Right hindlimb (tissue), 1 donor: ENCODE measurements around the gene TOPBP1.
"Not testable (repeated sequence)": the region's sequence is repeated elsewhere in the genome, so short reads cannot be mapped to it uniquely, and the experiment has no call there.

Experiments used
- DNase-seq: peaks from one replicate; pipeline ENCODE4 v3.0.0-alpha.2; 2018

The TOPBP1 gene

DNA sequence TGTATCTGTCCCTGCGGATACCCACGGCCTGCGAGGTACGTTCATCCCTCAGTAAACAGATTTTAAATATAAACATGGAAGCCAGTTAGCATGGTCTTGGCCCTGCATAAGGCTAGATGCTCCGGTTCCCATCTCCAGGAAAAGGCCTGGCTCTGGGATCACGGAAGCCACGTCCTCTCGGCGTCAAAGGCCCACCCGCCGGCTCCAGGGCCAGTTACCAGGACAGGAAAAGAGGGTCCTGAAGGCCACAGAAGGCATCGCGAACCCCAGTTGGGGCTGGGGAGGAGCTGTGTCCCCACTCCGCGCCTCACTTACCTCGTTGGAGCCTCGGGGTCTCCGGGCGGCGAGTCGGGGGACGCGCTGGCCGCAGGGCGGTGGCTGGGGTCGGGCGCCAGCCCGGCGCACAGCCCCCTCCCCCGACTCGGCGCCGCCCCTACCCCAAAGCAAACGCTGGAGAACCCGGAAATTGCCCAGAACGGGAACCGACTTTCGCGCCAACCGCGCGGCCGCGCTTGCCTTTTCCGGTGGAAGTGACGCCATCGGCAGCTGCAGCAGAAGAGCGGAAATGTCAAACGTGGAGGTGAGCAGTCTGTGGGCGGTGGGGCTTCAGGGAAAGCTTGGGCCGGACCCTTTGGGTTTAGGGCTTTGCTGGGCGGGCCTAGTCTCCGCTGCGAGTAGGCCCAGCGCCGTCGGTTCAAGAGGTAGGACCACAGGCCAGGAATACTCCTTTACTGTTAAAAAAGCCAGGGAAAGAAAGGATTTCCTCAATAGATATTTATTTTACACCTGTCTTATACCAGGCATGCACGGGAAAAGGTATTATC, at the start of gene TOPBP1:
Gene TOPBP1 (minus strand): TSS at position 488 of the 824 bp plus-strand sequence. CDS start 814 bp downstream, outside the sequence.
- DNase-seq: peak; percentile 92

DNA sequence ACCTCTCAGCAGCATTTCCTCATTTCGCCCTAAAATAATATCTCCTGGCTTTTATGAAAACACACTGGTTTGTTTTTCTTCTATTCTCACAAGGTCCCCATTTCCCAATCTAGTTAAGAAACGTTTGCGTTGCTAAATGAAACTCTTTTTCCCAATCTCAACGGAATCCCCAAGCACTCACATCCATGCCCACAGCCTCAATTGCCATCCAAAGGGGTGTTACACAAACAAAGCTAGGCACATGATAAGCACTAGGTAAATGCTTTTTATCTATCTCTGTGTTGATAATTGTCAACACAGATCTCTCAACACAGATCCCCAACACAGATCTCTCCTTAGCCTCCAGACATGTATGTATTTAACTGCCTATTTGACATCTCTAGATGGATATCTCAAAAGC, 49.3 kb upstream of the TOPBP1 start:
- no peak for DNase-seq

DNA sequence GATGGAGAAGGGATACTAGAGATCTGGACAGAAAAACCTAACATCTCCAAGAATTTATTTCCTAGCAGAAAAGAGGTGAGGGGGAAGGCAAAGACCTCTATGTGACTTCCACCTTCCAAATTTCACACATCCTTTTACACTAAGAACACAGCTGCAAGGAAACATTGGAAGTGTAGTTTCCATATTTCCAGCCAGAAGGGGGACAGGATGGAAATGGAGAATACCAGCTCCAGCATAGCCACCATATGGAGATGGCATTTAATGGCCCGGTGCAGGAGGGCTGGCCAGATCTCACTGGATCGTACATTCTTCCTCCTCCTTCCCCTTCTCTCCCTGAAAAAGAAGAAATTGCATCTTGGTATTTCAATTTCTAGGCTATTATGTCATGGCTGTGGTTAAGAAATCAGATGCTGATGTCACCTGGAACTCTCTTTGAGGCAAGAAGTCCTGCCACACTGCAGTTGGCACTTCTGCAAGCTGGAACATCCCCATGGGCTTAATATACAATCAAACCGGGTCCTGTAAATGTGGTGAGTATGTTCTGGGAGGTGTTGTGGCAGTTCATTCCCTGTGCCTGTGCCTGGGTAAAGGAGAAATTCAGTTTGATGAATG, 47.5 kb upstream of the TOPBP1 start:
- no peak for DNase-seq

DNA sequence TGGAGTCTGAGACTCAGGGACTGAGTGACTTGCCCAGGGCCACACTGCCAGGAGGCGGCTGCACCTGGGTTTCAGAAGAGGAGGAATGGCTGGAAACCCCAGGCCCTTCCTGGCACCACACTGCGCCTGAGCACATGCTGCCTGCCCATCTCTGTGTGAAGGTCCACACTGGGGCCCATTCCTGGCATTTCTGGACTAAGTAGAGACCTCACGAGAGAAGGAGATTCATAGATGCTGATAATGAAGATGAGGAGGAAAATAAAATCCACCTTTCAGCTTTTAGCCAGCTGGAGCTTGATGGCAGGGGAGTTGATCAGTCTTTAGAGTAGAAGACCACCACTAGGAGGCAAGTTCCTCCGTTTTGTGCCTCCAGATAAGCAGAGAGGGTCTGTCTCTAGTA, 44.3 kb upstream of the TOPBP1 start:
- no peak for DNase-seq

DNA sequence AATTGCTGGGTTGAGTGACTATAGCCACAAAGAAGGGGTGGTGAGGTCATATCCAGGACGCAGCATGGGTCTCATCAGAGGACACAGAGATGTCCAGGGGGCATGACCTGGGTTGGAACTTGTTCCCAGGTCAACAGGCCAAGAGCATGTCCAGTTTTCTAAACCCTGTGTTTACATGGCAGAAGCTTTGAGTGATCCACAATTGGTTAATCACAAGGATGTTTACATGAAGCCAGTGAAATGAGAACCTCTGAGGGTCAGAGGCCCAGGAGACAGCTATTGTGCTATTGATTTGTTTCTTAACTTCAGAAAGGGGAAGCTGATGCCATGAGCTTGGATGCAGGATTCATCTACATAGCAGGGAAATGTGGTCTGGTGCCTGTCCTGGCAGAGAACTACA, 42.2 kb upstream of the TOPBP1 start:
- DNase-seq: no peak

DNA sequence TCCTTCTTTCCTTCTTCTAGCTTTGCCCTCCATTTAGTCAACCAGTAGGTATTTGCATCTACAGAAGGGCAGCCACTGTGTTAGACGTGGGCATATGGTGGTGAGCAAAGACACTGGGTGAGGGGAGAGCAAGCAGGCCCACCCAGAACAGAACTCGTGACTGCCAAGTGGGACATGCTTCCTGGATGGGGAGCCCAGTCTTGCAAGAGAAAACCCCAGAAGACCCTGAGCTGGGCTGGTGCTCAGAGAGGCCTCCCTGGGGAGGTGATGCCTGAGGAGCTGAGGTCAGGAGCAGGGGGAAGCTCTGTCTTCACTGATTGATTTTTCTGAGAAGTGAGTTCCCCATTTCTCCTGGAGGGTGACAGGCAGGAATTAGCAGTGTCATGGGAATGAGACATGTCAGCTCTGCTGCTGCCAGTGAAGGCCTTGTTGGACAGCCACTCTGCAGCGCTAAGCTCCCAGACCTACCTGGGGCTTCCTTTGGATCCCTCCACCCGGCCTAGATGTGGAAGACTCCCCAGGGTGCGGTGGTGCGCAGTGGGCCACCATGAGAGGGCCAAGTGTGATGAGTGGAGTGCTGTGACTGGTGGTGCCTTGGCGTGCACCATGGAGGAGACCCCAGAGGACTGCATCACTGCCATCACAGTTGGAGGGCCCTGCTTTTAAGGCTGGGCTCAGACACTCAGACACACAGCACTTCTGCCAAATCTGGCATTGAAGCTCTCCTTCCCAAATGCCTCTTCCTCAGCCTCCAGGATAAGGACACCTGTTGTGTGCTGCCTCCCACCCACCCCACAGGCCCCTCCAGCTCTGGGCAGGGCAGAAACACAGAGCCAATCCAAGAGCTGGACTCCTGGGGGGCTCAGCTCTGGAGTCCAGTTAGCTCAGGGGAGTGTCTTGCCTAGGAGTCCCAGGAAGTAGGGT, 40.0 kb upstream of the TOPBP1 start:
- no peak for DNase-seq

DNA sequence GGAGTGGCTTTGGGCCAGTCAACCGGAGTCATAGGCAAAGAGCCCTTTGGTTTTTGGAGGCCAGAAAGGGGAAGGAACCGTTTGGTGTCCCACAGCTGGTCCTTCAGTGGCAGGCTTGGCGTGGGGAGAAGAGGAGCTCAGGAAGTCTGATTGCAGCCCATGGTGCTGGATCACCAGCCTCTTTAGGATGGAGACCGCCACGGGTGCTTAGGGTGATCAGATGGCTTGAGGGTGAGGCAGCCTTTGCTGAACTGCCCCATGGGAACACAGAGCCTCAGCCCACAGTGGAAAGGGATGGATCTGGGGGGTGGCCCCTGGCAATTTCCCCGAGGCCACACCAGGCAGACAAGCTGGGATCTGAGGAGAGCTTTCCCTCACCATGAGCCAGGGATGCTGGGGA, 38.6 kb upstream of the TOPBP1 start:
- no peak for DNase-seq

DNA sequence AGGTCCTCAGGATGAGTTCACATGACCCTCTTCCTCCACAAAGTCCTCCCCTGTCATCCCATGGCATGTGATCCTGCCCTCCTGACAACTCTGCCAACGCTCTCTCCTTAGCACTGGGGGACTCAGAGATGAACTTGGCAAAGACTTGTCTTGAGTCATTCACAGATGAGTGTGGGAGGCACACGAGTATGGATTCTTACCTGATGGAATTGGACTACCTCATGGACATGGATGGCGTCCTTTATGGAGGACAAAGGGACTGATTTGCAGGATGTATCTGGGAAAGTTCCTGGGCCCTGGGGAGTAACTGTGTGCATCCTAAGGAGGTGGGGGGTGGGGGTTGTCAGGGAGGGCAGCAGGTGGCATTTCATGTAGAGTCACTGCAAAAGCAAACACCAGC, 38.2 kb upstream of the TOPBP1 start:
- DNase-seq: no peak

DNA sequence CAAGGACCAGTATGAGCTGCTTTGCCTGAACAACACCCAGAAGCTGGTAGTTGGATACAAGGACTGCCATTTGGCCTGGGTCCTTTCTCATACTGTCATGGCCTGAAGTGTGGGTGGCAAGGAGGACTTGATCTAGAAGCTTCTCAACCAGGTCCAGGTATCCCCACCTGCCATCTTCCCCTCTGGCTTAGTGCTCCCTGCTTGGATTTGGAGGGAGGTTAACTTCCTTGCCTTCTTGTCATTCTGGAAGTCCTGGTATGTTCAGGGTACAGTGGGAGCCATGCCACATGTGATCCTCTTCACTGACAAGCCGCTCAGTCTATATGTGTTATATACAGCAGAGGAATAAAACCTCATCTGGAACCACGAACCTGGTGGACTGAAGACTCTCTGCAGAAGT, 37.7 kb upstream of the TOPBP1 start:
- DNase-seq: no peak

DNA sequence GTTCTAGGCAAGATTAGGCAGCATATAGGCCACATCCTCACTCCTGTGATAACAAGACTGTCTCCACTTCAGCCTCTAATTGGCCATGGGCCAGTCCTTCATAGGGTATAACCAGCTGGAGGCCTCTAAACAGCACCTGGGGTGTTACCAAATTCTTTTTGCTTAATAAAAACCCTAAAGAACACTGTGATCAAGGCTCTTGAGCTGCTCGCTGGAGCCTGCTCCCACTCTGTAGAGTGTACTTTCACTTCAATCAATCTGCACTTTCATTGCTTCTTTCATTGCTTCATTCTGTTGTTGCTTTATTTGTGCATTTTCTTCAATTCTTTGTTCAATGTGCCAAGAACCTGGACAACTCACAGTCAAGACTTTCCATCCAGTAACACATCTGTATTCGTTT, 36.2 kb upstream of the TOPBP1 start:
- no peak for DNase-seq

DNA sequence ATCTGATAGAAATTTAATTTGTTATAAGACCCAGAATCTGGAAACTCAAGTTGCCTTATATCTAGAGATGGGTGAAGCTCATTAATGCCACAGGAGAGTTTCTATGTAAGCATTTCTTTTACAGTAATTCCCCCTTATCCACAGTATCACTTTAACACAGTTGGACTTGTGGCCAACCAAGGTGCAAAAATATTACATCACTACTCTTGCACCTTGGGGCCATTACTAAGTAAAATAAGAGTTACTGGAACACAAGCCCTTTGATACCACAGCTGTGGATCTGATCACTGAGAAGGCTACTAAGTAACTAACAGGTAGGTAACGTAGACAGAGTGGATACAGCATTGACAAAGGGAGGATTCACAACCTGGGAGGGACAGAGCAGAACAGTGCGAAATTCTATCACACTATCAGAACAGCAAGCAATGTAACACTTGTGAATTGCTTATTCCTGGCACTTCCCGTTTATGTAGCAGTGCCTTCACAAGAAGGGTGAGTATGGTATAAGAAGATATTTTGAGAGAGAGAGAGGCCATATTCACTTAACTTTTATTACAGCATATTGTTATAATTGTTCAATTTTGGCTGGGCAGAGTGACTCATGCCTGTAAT, 33.9 kb upstream of the TOPBP1 start:
- DNase-seq: no peak

DNA sequence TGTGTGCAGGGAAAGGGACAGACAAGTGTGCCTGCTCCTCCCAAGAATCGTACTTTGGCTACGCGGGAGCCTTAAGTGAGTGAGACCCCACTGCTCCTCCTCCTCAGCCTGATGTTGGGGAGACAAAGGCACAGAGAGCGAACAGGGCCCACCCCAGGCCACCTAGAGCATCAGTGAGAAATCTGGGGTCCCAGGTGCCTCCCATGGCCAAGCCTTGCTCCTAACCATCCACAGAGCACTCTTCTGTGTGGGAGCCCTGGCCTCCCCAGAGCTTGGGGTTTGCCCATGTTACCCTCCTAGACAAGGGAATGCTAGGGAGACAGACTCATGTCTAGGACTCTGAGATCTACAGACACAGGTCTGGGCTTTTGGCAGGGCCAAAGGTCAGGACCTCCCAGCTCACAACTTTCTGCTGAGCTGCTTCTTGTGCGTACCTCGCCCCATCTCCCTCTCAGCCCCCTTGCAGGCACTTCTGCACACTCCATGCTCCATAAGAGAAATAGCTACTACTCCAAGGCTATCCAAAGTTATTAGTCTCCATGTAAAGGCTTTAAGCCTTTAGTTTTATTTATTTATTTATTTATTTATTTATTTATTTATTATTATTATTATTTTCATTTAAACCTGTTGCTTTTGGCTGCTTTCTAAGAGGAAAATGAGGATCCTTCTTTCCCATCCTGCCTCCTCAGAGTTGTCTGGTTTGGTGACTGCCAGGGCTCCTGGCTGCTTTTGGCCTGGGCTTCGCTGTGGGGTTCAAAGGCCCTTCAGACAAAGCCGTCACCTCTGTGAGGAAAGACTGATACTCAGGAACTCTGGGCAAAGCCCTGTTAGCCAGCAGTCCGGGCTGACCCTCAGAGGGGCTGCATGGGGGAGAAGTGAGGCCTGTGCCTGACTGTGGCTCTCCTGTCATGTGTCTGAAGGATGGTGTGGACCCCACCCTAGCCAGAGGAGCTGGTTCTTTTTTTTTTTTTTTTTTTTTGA, 32.8 kb upstream of the TOPBP1 start:
- DNase-seq: no peak

DNA sequence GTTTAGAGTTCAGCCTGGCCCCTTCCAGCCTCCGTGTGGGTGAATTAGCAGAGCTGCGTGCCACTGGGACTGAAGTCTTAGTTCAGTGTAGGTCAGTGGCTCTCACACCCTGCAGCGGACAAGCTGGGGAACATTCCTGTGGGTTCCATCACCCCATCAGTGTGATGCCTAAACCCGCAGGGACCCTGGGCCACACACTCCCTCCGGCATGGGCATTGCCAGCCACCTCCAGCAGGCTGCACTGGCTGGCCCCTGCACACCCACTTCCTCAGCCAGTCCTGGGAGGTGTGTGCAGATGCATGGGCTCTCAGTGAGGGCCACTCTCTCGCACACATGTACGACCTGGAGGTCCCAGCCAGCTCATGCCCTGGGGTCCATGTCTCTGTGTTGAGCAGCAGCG, 32.1 kb upstream of the TOPBP1 start:
- DNase-seq: no peak

DNA sequence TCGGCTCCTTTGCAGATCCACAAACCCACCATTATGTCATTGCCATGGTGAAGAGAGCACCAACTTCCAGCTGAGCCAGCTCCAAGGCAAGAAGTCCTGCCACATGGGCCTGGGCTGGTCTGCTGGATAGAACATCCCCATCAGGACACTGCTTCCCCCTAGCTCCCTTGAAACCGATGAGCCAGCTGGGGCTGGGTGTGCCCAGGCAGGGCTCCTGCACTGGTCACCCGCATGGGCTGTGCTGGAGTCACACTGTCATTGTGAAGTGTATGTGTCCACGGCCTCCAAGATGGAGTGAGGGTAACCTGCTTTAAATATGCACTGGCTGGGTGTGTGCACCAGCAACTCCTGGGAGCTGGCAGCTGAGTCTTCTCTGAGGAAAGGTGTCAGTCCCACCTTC, 31.0 kb upstream of the TOPBP1 start:
- DNase-seq: no peak

DNA sequence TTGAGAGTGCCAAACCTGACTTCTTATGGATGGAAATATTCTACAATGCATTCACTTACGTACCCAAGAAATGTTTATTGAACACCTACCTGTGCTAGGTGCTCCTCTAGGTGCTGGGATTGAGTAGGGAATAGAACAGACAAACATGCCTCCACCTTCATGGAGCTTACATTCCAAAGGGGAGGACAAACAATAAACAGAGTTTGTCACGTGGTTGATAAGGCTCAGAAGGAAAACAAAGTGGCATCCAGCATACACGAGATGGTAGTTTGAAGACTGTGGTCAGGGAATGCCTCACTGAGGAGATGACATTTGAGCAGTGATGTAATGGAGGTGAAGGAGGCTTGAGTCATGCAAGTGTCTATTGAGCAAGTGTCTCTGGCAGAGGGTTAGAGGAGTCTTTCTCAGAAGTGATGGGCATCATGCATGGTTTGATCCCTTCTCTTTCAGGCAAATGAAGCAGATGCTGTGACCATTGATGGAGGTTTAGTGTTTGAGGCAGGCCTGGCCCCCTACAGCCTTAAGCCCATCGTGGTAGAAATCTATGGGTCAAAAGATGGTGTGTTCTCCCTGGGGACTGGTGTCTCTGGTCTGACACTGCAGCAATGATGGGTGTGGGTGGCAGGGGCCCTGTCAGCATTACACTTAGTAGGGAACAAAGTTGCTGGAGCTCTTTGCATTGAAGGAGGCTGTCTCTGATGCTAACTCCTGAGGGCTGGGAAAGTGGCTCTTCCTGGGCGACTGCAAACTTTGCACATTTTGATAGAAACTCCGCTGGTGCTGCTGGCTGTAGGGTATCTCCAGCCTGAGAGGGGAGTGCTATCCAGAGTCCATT, 29.7 kb upstream of the TOPBP1 start:
- no peak for DNase-seq

DNA sequence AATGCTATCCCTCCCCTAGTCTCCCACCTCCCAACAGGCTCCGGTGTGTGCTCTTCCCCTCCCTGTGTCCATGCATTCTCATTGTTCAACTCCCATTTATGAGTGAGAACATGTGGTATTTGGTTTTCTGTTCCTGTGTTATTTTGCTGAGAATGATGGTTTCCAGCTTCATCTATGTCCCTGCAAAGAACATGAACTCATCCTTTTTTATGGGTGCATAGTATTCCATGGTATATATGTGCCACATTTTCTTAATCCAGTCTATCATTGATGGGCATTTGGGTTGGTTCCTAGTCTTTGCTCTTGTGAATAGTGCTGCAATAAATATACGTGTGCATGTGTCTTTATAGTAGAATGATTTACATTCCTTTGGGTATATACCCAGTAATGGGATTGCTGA, 16.3 kb upstream of the TOPBP1 start:
- not testable (repeated sequence) for DNase-seq

DNA sequence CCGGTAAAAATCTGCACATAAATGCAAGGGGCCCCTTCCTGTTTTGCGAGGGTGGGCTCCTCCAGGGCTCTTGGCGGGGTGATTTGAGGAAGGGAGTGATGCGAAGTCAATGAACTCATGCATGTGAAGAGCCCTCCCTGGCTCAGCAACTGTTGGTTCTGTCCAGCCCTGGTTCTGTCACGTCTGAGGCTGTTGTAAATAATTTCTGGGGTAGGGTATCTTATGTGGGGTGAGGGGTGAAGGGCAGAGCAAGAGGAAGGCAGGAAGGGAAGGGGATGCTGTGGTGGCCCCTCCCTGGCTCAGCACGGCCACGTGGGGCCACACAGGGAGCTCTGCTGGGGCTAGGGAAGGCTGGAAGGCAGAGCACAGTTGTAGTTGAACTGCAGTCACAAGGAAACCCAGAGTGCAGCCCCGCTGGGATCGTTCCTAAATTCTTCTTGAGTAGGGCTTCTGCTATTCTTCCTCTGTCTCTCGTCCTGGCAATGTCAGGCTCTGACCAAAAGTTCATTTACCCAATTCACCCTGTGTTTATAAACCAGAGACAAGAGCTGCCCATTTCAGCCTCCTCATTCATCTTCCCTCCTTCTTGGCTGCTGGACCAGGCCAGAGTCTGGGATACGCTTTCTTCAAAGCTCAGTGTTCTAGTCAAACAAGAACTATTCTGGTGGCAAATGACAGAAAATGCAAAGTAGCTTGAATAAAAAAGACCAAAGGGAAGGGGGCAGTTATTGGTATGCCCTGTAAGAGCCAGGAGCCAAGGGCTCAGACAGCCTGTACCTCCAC, 14.8 kb upstream of the TOPBP1 start:
- DNase-seq: no peak

DNA sequence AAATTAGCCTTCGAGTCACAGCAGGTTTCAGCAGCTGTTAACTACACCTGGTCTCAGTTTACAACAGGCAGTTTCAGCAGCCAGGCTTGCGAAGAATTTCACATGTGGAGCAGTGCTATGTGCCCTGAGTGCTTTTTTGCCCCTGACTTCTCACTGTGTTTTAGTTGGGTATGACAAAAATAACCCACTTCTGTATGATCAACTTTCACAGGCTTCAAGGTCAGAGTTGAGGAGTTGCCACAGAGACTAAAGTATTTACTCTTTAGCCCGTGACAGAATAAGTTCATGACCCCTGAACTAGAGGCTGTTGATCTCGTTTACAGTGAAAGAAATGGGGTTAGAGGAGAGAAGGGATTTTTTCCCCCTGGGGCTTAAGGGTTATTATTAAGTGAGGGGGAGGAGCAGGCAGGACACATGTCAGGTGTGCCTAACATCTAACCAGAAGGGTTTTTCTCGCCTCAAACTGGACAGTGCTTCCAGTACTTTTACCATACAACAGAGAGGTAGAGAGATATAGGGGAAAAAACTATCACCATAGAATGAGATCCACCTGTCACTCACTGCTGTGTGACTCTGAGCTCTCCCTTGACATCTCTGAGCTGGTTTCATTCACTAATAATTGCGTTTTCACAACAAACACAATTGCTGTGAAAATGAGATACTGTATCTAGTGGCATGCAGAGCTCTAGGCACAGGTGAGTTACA, 14.0 kb upstream of the TOPBP1 start:
- DNase-seq: no peak

DNA sequence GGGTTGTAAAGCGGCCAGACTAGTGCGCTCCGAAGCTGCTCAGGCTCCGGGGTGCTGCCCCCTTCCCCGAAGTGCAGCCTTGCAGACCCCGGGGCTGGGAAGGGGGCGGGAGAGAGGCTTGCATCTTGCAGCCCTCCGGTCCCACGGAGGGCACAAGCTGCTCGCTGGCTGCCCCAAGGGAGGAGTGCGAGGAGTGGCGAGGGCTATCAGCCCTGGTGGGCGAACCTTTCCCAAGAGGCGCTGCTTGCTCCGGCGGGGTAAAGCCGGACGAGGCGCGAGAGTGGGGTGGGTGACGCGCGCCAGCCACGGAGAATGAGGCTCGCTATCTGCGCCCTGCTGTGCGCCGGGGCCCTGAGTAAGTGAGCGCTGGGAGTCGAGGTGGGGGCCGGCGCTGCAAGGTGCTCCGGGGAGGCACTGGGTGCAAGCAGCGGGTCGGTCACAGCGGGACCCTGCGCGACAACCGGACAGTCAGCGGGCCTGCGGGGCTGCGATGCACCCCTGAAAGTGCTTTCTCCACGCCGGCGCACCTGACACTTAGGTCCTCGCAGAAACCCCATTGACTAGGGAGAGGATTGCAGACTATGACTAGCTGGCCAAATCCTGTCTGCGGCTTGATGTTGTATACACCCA, 12.7 kb upstream of the TOPBP1 start:
- DNase-seq: no peak
